ENCODE results near the gene COX5A. TPM values are rescaled to one million over a fixed set of nuclear protein-coding genes. Genes with fewer than 3 reads are reported as not detected.
A peak's percentile ranks its signal among the peaks of the same experiment; 100 is the strongest.

The COX5A gene
- total RNA-seq, 2 experiments from 2014 or later: 346 to 348 TPM

DNA sequence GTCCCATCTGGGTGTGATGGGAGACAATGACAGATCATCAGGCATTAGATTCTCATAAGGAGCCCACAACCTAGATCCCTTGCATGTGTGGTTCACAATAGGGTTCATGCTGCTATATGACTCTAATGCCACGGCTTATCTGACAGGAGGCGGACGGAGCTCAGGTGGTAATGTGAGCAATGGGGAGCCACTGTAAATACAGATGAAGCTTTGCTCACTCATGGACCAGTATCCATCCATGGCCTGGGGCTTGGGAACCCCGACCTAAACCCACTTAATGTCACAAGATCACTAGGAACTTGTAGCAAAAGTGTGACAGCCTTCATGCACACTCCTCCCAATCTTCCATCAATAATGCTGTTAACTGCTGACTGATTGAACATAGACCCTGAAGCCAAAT, 29.2 kb downstream of the COX5A start:
- Mint-ChIP-seq H3K4me3 (no peak overlapping the region), H3K9me3 (no peaks in the 10 kb centered on the region), H3K36me3 (ENCODE audit: low read depth) (peaks cover 9% of the 10 kb centered on the region), H3K4me1 (ENCODE audit: low read depth) (peaks cover 22% of the 10 kb centered on the region), H3K27me3 (ENCODE audit: low read depth) (no peaks in the 10 kb centered on the region), H3K27ac (no peak overlapping the region)
- CTCF ChIA-PET: interaction anchor here (0.6 to 1.2 kb wide), 4 partner anchors 47 to 295 kb away, joined by 3 to 5 read pairs (median 4); no protein-coding TSS in a partner anchor
- intact Hi-C loops (cut with micrococcal nuclease): no loop called here
- DNase-seq: no peak

DNA sequence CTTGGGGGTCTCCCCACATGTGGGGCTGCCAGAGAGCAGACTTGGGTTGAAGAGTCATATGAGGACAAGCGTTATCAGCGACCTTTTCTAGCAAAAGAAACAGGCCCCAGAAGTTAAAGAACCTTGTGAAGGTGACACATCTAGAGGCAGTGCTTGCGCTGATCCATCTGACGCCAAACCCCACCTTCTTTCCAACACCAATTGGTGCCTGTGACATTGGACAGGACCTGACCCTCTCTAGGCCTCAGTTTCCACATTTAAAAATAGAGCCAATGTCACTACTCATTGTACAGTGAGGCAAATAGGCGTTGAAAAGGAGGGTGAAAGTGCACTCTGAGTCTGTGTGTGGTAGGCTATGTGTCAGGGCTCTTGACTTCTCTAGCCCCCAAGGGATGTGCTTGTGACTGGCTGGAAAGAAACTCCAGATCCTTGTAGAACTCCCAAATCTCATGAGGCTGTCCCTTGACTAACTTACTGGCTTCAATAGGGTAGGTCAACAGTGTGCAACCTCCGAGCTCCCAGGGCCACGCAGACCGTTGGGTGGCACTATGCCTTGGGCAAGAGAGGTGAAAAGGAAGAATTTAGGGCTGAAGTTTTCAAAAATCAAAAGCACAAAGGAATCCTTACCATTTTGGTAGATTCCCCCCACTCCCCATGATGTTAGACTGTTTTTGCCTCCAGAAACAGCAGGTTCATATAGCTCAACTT, 30.6 kb downstream of the COX5A start:
- DNase-seq: peak; percentile 30
- peak overlapping the region; percentile 89 for H3K4me3 Mint-ChIP-seq
- intact Hi-C loops (cut with micrococcal nuclease): loop anchor here (2.0 kb wide), 4 partner anchors 17 to 43 kb away; partner anchors contain the start of genes COX5A, MPI and SCAMP2
- peaks cover 11% of the 10 kb centered on the region for H3K36me3 Mint-ChIP-seq (ENCODE audit: low read depth)
- H3K4me1 Mint-ChIP-seq (ENCODE audit: low read depth): peaks cover 22% of the 10 kb centered on the region
- H3K27ac Mint-ChIP-seq: peak overlapping the region; percentile 92
- CTCF ChIA-PET: interaction anchor here (1.0 to 2.9 kb wide), 5 partner anchors 13 to 48 kb away, joined by 3 to 10 read pairs (median 5); partner anchors contain the start of gene MPI
- H3K9me3 Mint-ChIP-seq: no peaks in the 10 kb centered on the region
- no peaks in the 10 kb centered on the region for H3K27me3 Mint-ChIP-seq (ENCODE audit: low read depth)

DNA sequence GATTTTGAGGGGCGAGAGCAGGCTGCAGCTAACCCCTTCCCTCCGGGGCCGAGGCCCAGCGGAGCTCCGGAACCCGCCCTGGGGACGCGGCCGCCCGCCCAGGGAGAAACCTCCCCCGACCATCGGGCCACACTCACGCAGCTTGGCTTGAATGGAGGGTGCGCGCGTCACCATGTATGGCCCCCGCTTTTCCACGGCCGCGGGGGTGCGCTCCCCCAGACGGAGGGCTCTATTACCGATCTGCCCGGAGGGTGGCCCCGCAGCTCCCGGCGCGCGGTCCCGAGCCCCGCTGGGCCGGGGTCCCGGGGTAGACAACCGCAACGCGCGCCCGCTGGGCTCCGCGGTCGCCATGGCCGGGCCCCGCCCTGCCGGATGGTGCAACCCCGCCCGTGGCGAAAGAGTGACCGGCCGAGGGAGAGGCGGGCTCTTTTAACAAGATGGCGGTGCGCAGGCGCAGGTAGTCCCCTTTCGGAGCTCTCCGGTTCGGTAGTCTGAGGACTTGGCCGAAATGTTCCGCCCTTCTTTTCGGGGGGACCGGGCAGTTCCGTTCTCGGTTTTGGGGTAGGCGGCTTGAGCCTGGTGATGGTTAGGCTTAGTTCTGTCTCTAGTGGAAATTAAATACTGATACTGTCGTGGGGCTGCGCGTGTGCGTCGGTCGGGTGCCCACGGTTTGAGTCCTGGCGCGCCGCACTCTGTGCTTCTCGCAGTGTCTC, 31.3 kb downstream of the COX5A start, which contains the start of gene FAM219B:
Gene FAM219B (minus strand): TSS at position 402 of the 713 bp plus-strand sequence. CDS start 51 bp downstream, at position 351.
- CTCF ChIA-PET: interaction anchor here (0.7 to 2.9 kb wide), 9 partner anchors 12 to 273 kb away, joined by 3 to 10 read pairs (median 5); partner anchors contain the start of gene MPI
- no peaks in the 10 kb centered on the region for H3K27me3 Mint-ChIP-seq (ENCODE audit: low read depth)

DNA sequence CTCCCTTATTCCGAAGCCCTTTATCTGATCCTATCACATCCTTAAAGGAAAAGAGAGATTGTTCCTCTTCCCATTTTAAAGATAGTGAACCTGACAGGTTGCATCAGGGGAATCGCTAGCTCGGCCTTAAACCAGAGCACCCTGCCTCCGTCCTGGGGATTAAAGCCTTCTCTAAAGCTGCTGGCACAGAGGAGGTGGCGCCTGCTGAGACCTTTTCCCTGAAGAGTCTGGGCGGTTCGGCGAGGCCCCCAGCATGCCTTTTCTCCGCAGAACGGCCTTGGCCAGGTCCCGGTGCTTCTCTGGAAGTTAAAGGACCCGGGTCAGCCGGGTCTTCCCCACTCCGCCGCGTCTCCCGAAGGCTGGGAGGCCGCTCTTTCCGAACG, 31.8 kb downstream of the COX5A start:
- intact Hi-C loops (cut with micrococcal nuclease): loop anchor here (1.0 to 2.0 kb wide), 6 partner anchors 15 to 296 kb away; partner anchors contain the start of genes COX5A, MPI, SCAMP2 and ULK3
- CTCF ChIA-PET: interaction anchor here (0.7 to 2.9 kb wide), 9 partner anchors 12 to 272 kb away, joined by 3 to 10 read pairs (median 5); partner anchors contain the start of gene MPI
- Mint-ChIP-seq H3K27ac (peak overlapping the region; percentile 35), H3K4me3 (peak overlapping the region; percentile 89), H3K4me1 (ENCODE audit: low read depth) (peaks cover 28% of the 10 kb centered on the region), H3K27me3 (ENCODE audit: low read depth) (no peaks in the 10 kb centered on the region), H3K9me3 (no peaks in the 10 kb centered on the region), H3K36me3 (ENCODE audit: low read depth) (peaks cover 7% of the 10 kb centered on the region)
- DNase-seq: peak; percentile 41

More for the DNA sequence above, 31.3 kb downstream of the COX5A start, which contains the start of gene FAM219B:
- Mint-ChIP-seq H3K4me1 (ENCODE audit: low read depth) (peaks cover 28% of the 10 kb centered on the region), H3K9me3 (no peaks in the 10 kb centered on the region), H3K4me3 (peak within 1 kb of the TSS; percentile 89), H3K36me3 (ENCODE audit: low read depth) (peaks cover 7% of the 10 kb centered on the region), H3K27ac (peak within 1 kb of the TSS; percentile 92)
- intact Hi-C loops (cut with micrococcal nuclease): loop anchor here (1.0 to 2.0 kb wide), 6 partner anchors 16 to 296 kb away; partner anchors contain the start of genes COX5A, MPI, SCAMP2 and ULK3
- DNase-seq: peak; percentile 88

DNA sequence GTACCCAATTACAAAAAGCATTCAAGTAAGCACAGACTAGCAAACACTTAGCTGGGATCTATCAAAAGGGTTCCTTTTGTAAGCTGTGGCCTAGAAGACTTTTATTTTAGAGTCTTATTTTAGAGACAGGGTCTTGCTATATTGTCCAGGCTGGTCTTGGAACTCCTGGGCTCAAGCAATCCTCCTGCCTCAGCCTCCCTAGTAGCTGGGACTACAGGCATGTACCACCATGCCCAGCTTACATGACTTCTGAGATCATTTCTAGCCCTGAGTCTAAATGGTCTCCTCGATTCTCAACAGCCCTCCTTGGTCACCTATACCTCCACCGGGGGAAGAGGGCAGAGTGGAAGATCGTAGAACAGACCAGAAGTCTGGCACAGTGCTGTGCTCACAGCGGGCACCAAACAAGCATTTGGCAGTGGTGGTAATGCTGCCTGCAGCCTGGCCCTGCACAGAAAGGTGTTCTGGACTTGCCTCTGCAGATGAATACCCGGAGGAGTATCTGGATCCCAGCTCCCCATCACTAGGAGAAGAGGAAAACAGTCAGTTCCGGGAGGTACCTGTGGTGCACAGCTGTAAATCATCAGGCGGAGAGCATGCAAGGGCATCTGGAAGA, 33.6 kb downstream of the COX5A start:
- Mint-ChIP-seq H3K4me3 (peak overlapping the region; percentile 89), H3K27ac (no peak overlapping the region), H3K9me3 (no peaks in the 10 kb centered on the region), H3K4me1 (ENCODE audit: low read depth) (peaks cover 28% of the 10 kb centered on the region), H3K27me3 (ENCODE audit: low read depth) (no peaks in the 10 kb centered on the region), H3K36me3 (ENCODE audit: low read depth) (peaks cover 11% of the 10 kb centered on the region)
- intact Hi-C loops (cut with micrococcal nuclease): no loop called here
- CTCF ChIA-PET: interaction anchor here (1.0 to 1.7 kb wide), 4 partner anchors 7 to 269 kb away, joined by 3 to 10 read pairs (median 4); no protein-coding TSS in a partner anchor
- no peak for DNase-seq

DNA sequence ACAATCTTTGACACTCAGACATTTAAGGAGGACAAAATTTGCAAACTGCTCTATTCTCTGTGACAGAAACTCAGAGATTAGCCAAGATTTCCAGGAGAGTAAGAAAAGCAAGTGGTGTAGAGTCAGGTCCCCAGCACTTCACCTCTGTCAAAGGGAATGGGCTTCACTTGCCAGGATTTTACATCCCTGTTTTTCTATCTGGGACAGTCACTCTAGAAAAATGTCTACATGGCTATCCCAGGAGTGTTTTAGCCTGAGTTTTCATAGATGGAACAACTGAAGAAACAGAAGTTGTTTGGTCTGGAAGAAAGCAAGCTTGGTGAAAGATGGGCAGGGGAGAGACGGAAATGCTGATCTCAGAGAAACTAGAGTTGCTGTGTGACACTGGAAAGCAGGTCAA, 34.2 kb downstream of the COX5A start:
- no peaks in the 10 kb centered on the region for H3K27me3 Mint-ChIP-seq (ENCODE audit: low read depth)
- intact Hi-C loops (cut with micrococcal nuclease): no loop called here

DNA sequence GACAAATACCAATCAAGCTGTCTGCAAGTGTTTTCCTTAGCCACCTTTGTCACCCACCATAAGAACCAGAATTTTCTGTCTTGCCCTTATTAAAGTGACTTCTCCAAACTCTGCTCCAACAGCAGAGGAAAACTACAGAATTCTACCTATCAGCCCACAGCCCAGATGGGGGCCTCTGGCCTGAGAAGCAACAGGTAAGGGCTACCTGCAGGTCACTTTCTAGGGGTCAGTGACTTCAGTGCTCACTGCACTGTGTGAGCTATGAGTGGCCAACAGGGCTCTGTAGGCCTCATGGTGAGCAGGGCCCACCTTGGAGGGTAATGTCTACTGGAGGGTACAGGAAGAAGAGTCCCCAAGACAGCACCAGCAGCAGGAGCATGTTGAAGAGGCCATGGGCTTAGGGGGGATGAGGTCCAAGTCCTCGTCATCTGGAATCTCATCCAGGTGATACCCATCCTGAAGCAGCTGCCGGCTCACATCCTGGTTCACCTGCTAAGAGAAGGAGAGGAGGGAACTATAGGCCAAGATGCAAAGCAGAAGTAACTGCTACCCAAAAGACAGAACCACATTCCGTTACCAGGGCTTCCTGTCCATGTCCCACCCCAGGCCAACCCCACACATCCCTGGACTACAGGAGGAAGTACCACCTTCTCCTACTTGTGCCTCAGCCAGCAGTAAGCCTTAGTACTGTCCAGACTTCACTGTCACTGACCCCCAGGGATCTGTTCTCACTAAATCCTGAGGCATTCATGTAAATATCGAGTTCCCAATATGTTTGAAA, 35.4 kb downstream of the COX5A start:
- Mint-ChIP-seq H3K4me3 (no peak overlapping the region), H3K27ac (peak overlapping the region; percentile 11), H3K9me3 (no peaks in the 10 kb centered on the region), H3K36me3 (ENCODE audit: low read depth) (peaks cover 14% of the 10 kb centered on the region), H3K27me3 (ENCODE audit: low read depth) (no peaks in the 10 kb centered on the region), H3K4me1 (ENCODE audit: low read depth) (peaks cover 25% of the 10 kb centered on the region)
- CTCF ChIA-PET: interaction anchor here (0.6 to 6.6 kb wide), 45 partner anchors 8 to 267 kb away, joined by 3 to 79 read pairs (median 5); partner anchors contain the start of genes LMAN1L, MPI, PPCDC and RPP25
- no peak for DNase-seq
- intact Hi-C loops (cut with micrococcal nuclease): no loop called here

More for the DNA sequence above, 34.2 kb downstream of the COX5A start:
- H3K9me3 Mint-ChIP-seq: no peaks in the 10 kb centered on the region
- peaks cover 13% of the 10 kb centered on the region for H3K36me3 Mint-ChIP-seq (ENCODE audit: low read depth)
- peaks cover 28% of the 10 kb centered on the region for H3K4me1 Mint-ChIP-seq (ENCODE audit: low read depth)
- CTCF ChIA-PET: interaction anchor here (1.0 to 6.6 kb wide), 6 partner anchors 8 to 268 kb away, joined by 3 to 79 read pairs (median 7); no protein-coding TSS in a partner anchor
- no peak overlapping the region for H3K4me3 Mint-ChIP-seq
- no peak overlapping the region for H3K27ac Mint-ChIP-seq
- no peak for DNase-seq

DNA sequence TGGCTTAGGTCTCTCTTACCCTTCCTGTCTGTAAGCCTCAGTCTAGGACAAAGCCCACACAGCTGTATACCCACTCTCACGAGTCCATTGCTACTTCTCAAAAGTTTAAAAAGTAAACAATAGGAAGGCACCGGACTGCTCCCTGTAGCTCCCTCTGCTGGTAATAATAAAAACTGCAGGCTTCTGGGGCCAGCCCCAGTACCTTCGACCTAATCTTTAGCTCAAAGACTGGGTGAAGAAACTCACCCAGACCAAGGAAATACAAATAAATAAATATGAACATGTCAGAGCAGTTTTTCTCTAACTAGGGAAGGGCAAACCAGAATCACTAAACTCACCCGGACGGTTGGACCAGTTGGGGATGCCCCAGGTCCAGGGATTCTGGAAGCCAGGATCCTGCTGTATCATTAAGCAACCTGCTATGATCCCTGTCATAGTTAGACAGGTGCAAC, 36.2 kb downstream of the COX5A start:
- CTCF ChIA-PET: interaction anchor here (0.6 to 6.6 kb wide), 46 partner anchors 8 to 444 kb away, joined by 3 to 79 read pairs (median 5); partner anchors contain the start of genes LMAN1L, MPI, PPCDC and RPP25
- intact Hi-C loops (cut with micrococcal nuclease): loop anchor here (1.0 kb wide), 3 partner anchors 56 to 266 kb away; no protein-coding TSS in a partner anchor
- H3K36me3 Mint-ChIP-seq (ENCODE audit: low read depth): peaks cover 17% of the 10 kb centered on the region

DNA sequence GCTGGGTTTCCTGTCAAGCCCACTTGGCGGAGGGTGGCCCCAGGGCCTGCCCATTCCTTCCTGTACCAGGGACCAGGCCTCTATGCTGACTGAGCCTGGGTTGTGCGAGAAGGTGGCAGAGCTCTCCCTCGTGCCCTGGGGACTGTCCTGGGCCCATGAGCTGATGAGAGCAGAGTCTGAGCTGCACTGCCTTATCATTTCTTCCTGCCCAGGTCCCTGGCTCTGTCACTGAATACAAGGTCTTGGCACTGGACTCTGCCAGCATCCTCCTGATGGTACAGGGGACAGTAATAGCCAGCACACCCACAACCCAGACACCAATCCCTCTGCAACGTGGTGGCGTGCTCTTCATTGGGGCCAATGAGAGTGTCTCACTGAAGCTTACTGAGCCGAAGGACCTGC, 40.6 kb downstream of the COX5A start:
- Mint-ChIP-seq H3K4me1 (ENCODE audit: low read depth) (peaks cover 22% of the 10 kb centered on the region), H3K27me3 (ENCODE audit: low read depth) (no peaks in the 10 kb centered on the region), H3K36me3 (ENCODE audit: low read depth) (peaks cover 29% of the 10 kb centered on the region), H3K9me3 (no peaks in the 10 kb centered on the region), H3K4me3 (no peak overlapping the region), H3K27ac (no peak overlapping the region)
- intact Hi-C loops (cut with micrococcal nuclease): no loop called here
- no peak for DNase-seq
- CTCF ChIA-PET: interaction anchor here (6.6 kb wide), 1 partner anchor 126 kb away, joined by 79 read pairs; no protein-coding TSS in a partner anchor

More for the DNA sequence above, 36.2 kb downstream of the COX5A start:
- Mint-ChIP-seq H3K4me1 (ENCODE audit: low read depth) (peaks cover 22% of the 10 kb centered on the region), H3K27me3 (ENCODE audit: low read depth) (no peaks in the 10 kb centered on the region), H3K27ac (no peak overlapping the region), H3K9me3 (no peaks in the 10 kb centered on the region), H3K4me3 (no peak overlapping the region)
- DNase-seq: peak; percentile 77

DNA sequence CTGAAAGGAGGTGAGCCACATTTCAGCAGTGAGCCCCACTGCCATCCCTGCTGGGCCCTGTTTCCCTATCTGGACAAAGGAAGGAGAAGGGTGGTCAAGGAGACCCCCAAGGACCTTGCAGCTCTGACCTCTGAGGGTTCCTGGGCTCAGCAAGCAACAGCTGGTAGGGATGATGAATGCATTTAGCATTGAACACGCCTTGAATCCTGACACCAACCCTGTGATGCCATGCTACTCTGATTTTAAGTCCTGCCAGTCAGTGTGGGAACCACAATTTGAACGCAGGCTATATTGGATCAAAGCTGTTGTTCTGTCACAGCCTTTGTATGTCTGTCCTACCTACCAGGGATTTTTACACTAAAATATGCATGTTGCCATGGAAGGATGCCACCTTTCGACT, 41.6 kb downstream of the COX5A start:
- DNase-seq: no peak
- Mint-ChIP-seq H3K4me3 (no peak overlapping the region), H3K9me3 (no peaks in the 10 kb centered on the region), H3K4me1 (ENCODE audit: low read depth) (peaks cover 23% of the 10 kb centered on the region), H3K36me3 (ENCODE audit: low read depth) (peaks cover 36% of the 10 kb centered on the region), H3K27me3 (ENCODE audit: low read depth) (no peaks in the 10 kb centered on the region), H3K27ac (no peak overlapping the region)
- CTCF ChIA-PET: interaction anchor here (2.9 kb wide), 1 partner anchor 7 kb away, joined by 10 read pairs; no protein-coding TSS in a partner anchor
- intact Hi-C loops (cut with micrococcal nuclease): no loop called here

DNA sequence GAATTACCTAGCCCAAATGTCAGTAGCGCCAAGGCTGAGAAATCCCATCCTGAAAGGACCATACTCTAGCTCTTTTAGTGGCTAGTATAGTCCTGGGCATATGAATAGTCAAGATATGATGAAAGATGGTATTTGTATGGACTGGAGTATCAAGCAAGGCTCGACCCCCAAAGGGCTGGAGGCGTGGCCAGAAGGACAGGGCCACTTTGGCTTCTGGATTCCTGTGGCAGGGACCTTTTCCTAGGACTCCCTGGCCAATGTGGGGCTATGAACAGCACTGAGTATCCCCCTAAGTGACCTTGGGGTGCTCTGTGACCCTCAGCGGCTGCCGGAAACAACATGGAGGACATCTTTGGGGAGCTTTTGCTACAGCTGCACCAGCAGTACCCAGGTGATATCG, 42.0 kb downstream of the COX5A start:
- peaks cover 36% of the 10 kb centered on the region for H3K36me3 Mint-ChIP-seq (ENCODE audit: low read depth)
- intact Hi-C loops (cut with micrococcal nuclease): no loop called here
- CTCF ChIA-PET: interaction anchor here (0.6 to 2.9 kb wide), 3 partner anchors 8 to 102 kb away, joined by 3 to 10 read pairs (median 4); no protein-coding TSS in a partner anchor
- no peak overlapping the region for H3K4me3 Mint-ChIP-seq
- no peaks in the 10 kb centered on the region for H3K9me3 Mint-ChIP-seq
- no peak for DNase-seq
- no peak overlapping the region for H3K27ac Mint-ChIP-seq
- peaks cover 28% of the 10 kb centered on the region for H3K4me1 Mint-ChIP-seq (ENCODE audit: low read depth)
- H3K27me3 Mint-ChIP-seq (ENCODE audit: low read depth): no peaks in the 10 kb centered on the region
